DND-41 (cell line): ENCODE data around the gene DCLK3.

ENCODE experiments used
- ATAC-seq: fragments of 200-7000 bp; cut with Tn5 transposase; 3 replicates; pipeline ENCODE4 v1.9.1; 2021; ENCODE audit warnings: low read depth; ENCODE audit not compliant: insufficient read depth
- DNase-seq: peaks from one replicate; pipeline ENCODE4 v3.0.0-alpha.2; 2020
- H2AFZ ChIP-seq: 2 replicates; pipeline ENCODE4 v1.6.0; 2012; ENCODE audit warnings: low read depth, low read length
- H3K27ac ChIP-seq: 2 replicates; pipeline ENCODE4 v1.5.1; 2012; ENCODE audit warnings: low read length, inconsistent platforms
- H3K27me3 ChIP-seq: fragments of 200-600 bp; sonication (generic); 2 replicates; pipeline ENCODE4 v1.6.0; 2012; ENCODE audit warnings: low read length, mild to moderate bottlenecking, inconsistent platforms; ENCODE audit not compliant: insufficient read depth, poor library complexity
- H3K36me3 ChIP-seq: 2 replicates; pipeline ENCODE4 v1.5.1; 2012; ENCODE audit warnings: low read length, inconsistent platforms; ENCODE audit not compliant: insufficient read depth
- H3K4me1 ChIP-seq: 2 replicates; pipeline ENCODE4 v1.5.1; 2012; ENCODE audit warnings: mild to moderate bottlenecking, low read length; ENCODE audit not compliant: insufficient read depth
- H3K4me2 ChIP-seq: 2 replicates; pipeline ENCODE4 v1.6.0; 2012; ENCODE audit warnings: mild to moderate bottlenecking, moderate library complexity, low read length, inconsistent platforms; ENCODE audit not compliant: insufficient read depth
- H3K4me3 ChIP-seq, 2 experiments: fragments of 200-600 bp in 1 of 2; shearing (Covaris generic) in 1 of 2; 2 replicates each; pipeline ENCODE4 v1.5.1; 2012 to 2016; ENCODE audit warnings: inconsistent platforms in 2 of 2, low read length in 2 of 2, mild to moderate bottlenecking in 2 of 2, low read depth in 1 of 2, moderate library complexity in 1 of 2
- H3K79me2 ChIP-seq: 2 replicates; pipeline ENCODE4 v1.6.0; 2012; ENCODE audit warnings: low read length, inconsistent platforms; ENCODE audit not compliant: insufficient read depth
- H3K9ac ChIP-seq: 2 replicates; pipeline ENCODE4 v1.6.0; 2012; ENCODE audit warnings: low read depth, mild to moderate bottlenecking, inconsistent platforms, low read length, moderate library complexity
- H3K9me3 ChIP-seq: 2 replicates; pipeline ENCODE4 v1.5.1; 2012; ENCODE audit warnings: low read length, moderate library complexity, mild to moderate bottlenecking, inconsistent platforms; ENCODE audit not compliant: insufficient read depth, severe bottlenecking
- H4K20me1 ChIP-seq: 2 replicates; pipeline ENCODE4 v1.6.0; 2012; ENCODE audit warnings: low read length; ENCODE audit not compliant: insufficient read depth
- CTCF ChIP-seq: IDR thresholded peaks from 2 replicates; pipeline ENCODE4 v1.5.1; 2012; ENCODE audit warnings: borderline replicate concordance, low read length, moderate library complexity, mild to moderate bottlenecking; ENCODE audit not compliant: poor library complexity, severe bottlenecking; ENCODE audit errors: extremely low read depth
- EZH2 ChIP-seq: IDR thresholded peaks from 3 replicates; pipeline ENCODE4 v1.6.1; 2012; ENCODE audit warnings: borderline replicate concordance, low read depth, mild to moderate bottlenecking, moderate library complexity, low read length, inconsistent platforms; ENCODE audit not compliant: severe bottlenecking

DCLK3 gene

GRCh38 chr3:36678216-36679013 is 85.9 kb downstream of the DCLK3 start:
- no peaks in the 10 kb centered on the region for H3K79me2 ChIP-seq
- DNase-seq = no peak
- H2AFZ ChIP-seq = no peak overlapping the region
- peaks cover 10% of the 10 kb centered on the region for H3K9me3 ChIP-seq
- H3K4me1 ChIP-seq = no peaks in the 10 kb centered on the region
- no peak overlapping the region for H3K4me2 ChIP-seq
- TF ChIP-seq EZH2 (no peak), CTCF (no peak)
- H3K9ac ChIP-seq = no peak overlapping the region
- no peaks in the 10 kb centered on the region for H3K36me3 ChIP-seq
- no peak overlapping the region for H3K27ac ChIP-seq
- H3K4me3 ChIP-seq = no peak overlapping the region
- no peaks in the 10 kb centered on the region for H3K27me3 ChIP-seq
- no peaks in the 10 kb centered on the region for H4K20me1 ChIP-seq
- no peak for ATAC-seq

- Histone ChIP-seq H3K27me3 (no peaks in the 10 kb centered on the region), H3K79me2 (no peaks in the 10 kb centered on the region), H3K9me3 (peaks cover 10% of the 10 kb centered on the region), H3K4me1 (no peaks in the 10 kb centered on the region), H3K36me3 (no peaks in the 10 kb centered on the region), H3K4me2 (no peak overlapping the region), H4K20me1 (no peaks in the 10 kb centered on the region), H3K9ac (no peak overlapping the region), H2AFZ (no peak overlapping the region), H3K4me3 (no peak overlapping the region), H3K27ac (no peak overlapping the region)
- no peak for DNase-seq
- TF ChIP-seq EZH2 (no peak), CTCF (no peak)
- no peak for ATAC-seq
Observed at GRCh38 chr3:36677331-36678007, 86.9 kb downstream of the DCLK3 start.

GRCh38 chr3:36674816-36675215 is 89.5 kb downstream of the DCLK3 start:
- TF ChIP-seq CTCF = no peak
- TF ChIP-seq EZH2 = no peak

More at GRCh38 chr3:36674816-36675215, 89.5 kb downstream of the DCLK3 start:
- Histone ChIP-seq H3K27me3 (no peaks in the 10 kb centered on the region), H3K4me3 (no peak overlapping the region), H3K36me3 (no peaks in the 10 kb centered on the region), H2AFZ (no peak overlapping the region), H3K27ac (no peak overlapping the region), H3K9me3 (peaks cover 2% of the 10 kb centered on the region), H3K4me2 (no peak overlapping the region), H3K9ac (no peak overlapping the region), H4K20me1 (no peaks in the 10 kb centered on the region), H3K4me1 (no peaks in the 10 kb centered on the region), H3K79me2 (no peaks in the 10 kb centered on the region)
- ATAC-seq = no peak
- DNase-seq = no peak
